SHP77 treated with DMSO at 0.1 percent for 48 hours (cell line): ENCODE data around the gene MRTO4.
"Not testable (repeated sequence)": the region's sequence is repeated elsewhere in the genome, so short reads cannot be mapped to it uniquely, and the experiment has no call there.

Experiments used
- DNase-seq: peaks from one replicate; lab custom pipeline; 2025; lab: John Stamatoyannopoulos, UW

The MRTO4 gene

GRCh38 chr1:19251305-19252196, at the start of gene MRTO4, which contains the start of gene EMC1:
TSS of gene MRTO4 (plus strand) at chr1:19251805. CDS start at chr1:19251836, 31 bp downstream.
TSS of gene EMC1 (minus strand) at chr1:19251524. CDS start at chr1:19251509, 15 bp downstream.
- DNase-seq: peak; percentile 31

GRCh38 chr1:19202396-19202795, 49.2 kb upstream of the MRTO4 start:
- DNase-seq: no peak

DNA sequence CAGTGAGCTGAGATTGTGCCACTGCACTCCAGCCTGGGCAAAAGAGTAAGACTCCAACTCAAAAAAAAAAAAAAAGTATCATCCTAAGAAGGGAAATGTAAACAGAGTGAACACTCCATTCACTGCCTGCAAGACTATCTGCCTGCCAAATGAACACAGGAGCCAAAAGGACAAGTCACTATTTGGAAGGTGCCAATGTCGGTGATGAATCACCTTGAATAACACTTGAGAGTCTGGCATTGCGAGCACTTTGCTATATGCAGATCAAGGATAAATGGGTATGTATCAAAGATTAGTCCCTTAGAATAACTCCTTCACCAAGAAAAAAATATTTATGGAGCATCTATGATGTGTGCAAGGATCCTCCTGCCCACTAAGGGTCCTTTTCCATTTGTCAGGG, 48.2 kb upstream of the MRTO4 start:
- DNase-seq: no peak

- DNase-seq: no peak
Observed at GRCh38 chr1:19204446-19205266, 46.9 kb upstream of the MRTO4 start.

DNA sequence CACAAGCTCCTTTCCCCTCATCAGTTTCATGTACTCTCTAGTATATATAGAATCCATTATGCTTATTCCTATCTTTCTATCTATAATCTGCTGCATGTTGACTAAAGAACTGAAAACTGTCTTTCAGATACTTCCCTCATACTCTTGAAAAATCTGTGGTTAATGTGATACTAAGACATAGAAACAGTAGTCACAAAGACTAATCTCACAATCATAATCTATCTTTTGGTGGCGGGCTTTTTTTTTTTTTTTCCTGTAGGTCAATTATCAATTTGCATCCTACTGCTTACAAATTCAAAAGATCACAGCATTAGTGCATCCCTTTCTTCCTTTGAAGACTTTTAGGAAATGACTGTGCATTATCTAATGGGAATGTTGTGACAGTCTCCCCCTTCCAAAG, 46.2 kb upstream of the MRTO4 start:
- no peak for DNase-seq

GRCh38 chr1:19205845-19206244, 45.8 kb upstream of the MRTO4 start:
- DNase-seq: no peak

- no peak for DNase-seq
Observed at GRCh38 chr1:19206947-19207346, 44.7 kb upstream of the MRTO4 start.

DNA sequence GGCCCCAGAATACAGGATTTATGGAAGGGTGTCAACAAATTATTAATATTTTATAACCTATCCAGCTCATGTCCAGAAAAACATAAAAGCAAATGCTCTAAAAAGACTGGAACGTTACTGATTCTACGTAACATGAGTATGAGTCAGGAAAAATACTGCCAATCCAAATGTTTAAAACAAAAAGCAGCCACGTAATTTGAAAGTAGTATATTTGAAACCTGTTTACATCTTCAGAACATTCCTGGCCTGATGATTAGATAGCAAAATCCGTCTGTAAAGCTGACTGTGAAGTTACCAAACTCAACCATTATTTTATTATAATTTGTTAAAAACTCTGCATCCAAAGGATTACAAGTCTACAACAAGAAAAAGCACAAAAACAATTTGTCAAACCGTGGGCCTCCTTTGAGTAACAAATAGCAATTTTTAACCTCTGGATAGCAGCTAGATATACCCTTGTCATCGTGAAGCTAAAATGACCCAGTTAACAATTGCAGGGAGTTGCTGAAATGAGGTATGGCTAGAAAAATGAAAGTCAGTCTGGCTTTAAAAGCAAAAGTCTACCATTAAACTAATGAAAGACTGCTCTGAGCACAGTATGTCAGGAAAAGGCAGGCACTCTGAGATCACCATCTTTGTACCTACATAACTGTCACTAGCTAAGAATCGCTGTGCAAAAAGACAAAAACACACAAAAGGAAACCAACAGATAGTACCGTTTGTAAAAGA, 42.7 kb upstream of the MRTO4 start:
- DNase-seq: no peak

DNA sequence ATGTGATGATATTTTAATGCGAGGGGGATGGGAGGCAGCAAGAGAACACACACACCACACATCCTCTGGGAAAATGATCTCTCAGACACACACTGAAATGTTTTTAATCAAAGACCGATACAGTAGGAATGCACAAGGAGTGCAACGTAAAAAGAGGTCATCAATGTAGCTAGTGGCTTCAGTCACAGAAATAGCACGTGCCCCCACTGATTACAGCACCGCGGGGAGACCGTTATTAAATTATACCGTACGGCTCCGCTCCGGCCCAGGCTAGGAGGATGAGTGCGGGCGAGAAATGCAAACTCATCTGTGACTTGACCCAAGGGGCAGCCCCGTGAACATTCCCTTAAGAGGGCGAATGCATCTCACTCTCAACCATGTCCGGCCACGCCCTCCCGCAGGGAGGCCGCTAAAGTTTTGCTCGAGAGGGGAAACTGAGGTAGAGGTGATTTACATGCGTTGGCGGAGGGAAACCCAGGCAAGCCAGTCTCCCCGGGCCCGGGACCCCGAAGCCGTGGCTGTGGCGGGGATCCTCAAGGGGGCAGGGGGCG, 42.1 kb upstream of the MRTO4 start:
- DNase-seq: no peak

GRCh38 chr1:19209990-19210771, 41.4 kb upstream of the MRTO4 start, which contains the start of gene UBR4:
TSS of gene UBR4 (minus strand) at chr1:19210266. CDS start at chr1:19210248, 18 bp downstream.
- DNase-seq: peak; percentile 89

DNA sequence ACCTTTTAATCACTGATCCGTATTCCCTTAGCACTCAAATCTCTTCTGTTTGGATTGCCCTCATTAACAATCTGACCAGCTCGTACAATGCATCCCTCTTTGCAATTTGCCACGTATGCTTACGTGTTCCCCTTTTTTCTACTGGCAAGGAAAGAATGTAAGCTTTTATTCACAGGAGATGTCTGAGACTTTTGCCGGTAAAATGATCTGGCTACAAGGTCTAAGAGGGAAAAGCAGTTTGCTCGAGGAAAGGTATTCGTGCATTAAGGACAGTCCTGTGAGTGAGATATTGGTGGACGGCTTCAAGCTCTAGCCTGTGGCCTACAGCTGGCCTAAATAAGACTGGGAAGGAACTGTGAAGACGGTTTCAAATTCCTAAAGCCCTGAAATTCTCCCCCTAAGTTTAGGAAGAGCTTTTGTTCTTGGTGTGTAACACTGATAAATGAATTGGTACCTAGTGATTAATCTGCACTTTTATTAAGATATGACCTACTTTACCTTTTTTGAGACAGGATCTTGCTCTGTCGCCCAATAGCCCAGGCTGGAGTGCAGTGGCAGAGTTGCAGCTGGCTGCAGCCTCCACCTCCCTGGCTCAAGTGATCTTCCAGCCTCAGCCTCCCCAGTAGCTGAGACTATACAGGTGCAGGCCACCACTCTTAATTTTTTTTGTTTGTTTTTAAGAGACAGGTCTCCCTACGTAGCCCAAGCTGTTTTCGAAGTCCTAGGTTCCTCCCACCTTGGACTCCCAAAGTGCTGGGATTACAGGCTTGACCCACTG, 40.6 kb upstream of the MRTO4 start:
- no peak for DNase-seq

- no peak for DNase-seq
Observed at GRCh38 chr1:19212167-19212566, 39.4 kb upstream of the MRTO4 start.

- no peak for DNase-seq
Observed at GRCh38 chr1:19213580-19213979, 38.0 kb upstream of the MRTO4 start.

- DNase-seq: not testable (repeated sequence)
Observed at GRCh38 chr1:19216585-19216984, 35.0 kb upstream of the MRTO4 start.

- DNase-seq: no peak
Observed at GRCh38 chr1:19219451-19219850, 32.2 kb upstream of the MRTO4 start.

- no peak for DNase-seq
Observed at GRCh38 chr1:19220080-19220846, 31.3 kb upstream of the MRTO4 start.

DNA sequence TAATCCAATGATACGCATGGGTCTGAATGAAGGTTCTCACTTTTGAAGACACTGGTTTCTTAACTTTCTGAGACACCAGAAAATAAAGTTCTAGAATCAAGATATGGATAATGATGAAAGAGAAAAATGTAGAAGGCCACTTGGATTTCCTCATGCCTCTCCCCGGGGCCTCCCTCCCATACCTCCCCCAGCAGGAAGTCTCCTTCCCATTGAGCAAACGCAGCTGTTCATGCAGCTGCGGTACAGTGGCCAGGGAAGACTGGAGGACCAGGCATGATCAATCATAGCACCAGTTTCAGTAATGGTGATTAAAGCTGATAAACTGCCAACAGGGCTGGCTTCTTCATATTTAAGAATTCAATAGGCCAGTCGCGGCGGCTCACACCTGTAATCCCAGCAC, 30.6 kb upstream of the MRTO4 start:
- DNase-seq: peak; percentile 3

DNA sequence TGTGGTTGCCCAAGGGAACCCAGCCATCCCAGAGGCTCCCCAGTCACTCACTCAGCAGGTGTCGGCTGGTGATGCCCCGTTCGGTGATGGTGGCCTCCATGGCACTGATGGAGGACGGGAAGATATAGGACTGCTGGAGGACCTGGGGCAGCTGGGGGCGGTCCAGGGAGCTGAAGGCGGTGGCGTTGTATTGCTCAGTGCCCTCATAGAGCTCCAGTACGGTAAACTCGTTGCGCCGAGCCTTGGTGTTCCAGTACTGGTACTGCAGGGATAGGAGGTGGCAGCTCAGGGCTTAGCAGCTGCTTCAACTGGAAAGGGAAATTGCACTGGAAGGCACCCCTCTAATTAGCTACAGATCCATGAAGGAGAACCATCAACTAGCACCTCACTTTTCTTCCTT, 29.0 kb upstream of the MRTO4 start:
- DNase-seq: no peak
